ENCODE measurements around the gene RAPSN. TPM values are rescaled to one million over a fixed set of nuclear protein-coding genes. Genes with fewer than 3 reads are reported as not detected.

The RAPSN gene
- polyA plus RNA-seq, 1 donor (not counting 4 experiments of a cell fraction or from before 2014, with no cell fraction given) = 0.28 TPM

- dilution Hi-C loops (cut with MboI; ENCODE audit: extremely low pct_ligation_motif_present, low sequenced_read_pairs) = no loop called here
- FAIRE-seq = no peak
- H3K27ac ChIP-seq (ENCODE audit: control insufficient read depth, insufficient read depth, low read length) = no peak overlapping the region
These were observed 1.0 kb downstream of the RAPSN start for GRCh38 chr11:47447906-47448305.

GRCh38 chr11:47446833-47447232 lies 2.1 kb downstream of the RAPSN start:
- H3K79me2 ChIP-seq (ENCODE audit: control insufficient read depth, insufficient read depth, low read length) = no peaks in the 10 kb centered on the region
- H3K9ac ChIP-seq (ENCODE audit: control insufficient read depth, extremely low read depth, insufficient read depth, low read length) = no peak overlapping the region
- H3K4me3 ChIP-seq (ENCODE audit: control insufficient read depth in 2 of 3, extremely low read depth in 1 of 3, insufficient read depth in 2 of 3, low read depth in 1 of 3, low read length in 3 of 3) = no peak overlapping the region
- H4K20me1 ChIP-seq (ENCODE audit: control insufficient read depth, extremely low read depth, insufficient read depth, low read length) = no peaks in the 10 kb centered on the region
- no peaks in the 10 kb centered on the region for H3K27me3 ChIP-seq (ENCODE audit: control insufficient read depth, extremely low read depth, insufficient read depth, low read length)
- no peaks in the 10 kb centered on the region for H3K9me3 ChIP-seq (ENCODE audit: control insufficient read depth, low read depth, low read length)
- DNase-seq (ENCODE audit: low read depth, low spot score) (no peak), FAIRE-seq (no peak)
- H3K36me3 ChIP-seq (ENCODE audit: control insufficient read depth in 2 of 2, extremely low read depth in 1 of 2, insufficient read depth in 2 of 2, low read length in 2 of 2) = peaks cover 0 to 6% of the 10 kb centered on the region in 2 experiments
- no peak overlapping the region for H2AFZ ChIP-seq (ENCODE audit: control insufficient read depth, low read length)
- TF ChIP-seq CTCF (optimal IDR thresholded peaks at IDR 0.05 in 1 of 3, IDR thresholded peaks at IDR 0.05 in 1 of 3, conservative IDR thresholded peaks at IDR 0.05 in 1 of 3; ENCODE audit: extremely low read depth in 1 of 3, insufficient read depth in 2 of 3, low read length in 3 of 3) = no peak
- no peak for TF ChIP-seq EZH2 (IDR thresholded peaks at IDR 0.05; ENCODE audit: low read length)
- no peaks in the 10 kb centered on the region for H3K9me1 ChIP-seq (ENCODE audit: control insufficient read depth, extremely low read depth, insufficient read depth, low read length)
- dilution Hi-C loops (cut with MboI; ENCODE audit: extremely low pct_ligation_motif_present, low sequenced_read_pairs) = no loop called here
- H3K27ac ChIP-seq (ENCODE audit: control insufficient read depth, insufficient read depth, low read length) = no peak overlapping the region
- H3K4me1 ChIP-seq (ENCODE audit: control insufficient read depth, extremely low read depth, insufficient read depth, low read length) = no peaks in the 10 kb centered on the region
- no peak overlapping the region for H3K4me2 ChIP-seq (ENCODE audit: control insufficient read depth, extremely low read depth, insufficient read depth, low read depth, low read length)

More at GRCh38 chr11:47447906-47448305, 1.0 kb downstream of the RAPSN start:
- Histone ChIP-seq H4K20me1 (ENCODE audit: control insufficient read depth, extremely low read depth, insufficient read depth, low read length) (no peaks in the 10 kb centered on the region), H3K27me3 (ENCODE audit: control insufficient read depth, extremely low read depth, insufficient read depth, low read length) (no peaks in the 10 kb centered on the region), H2AFZ (ENCODE audit: control insufficient read depth, low read length) (no peak overlapping the region), H3K4me2 (ENCODE audit: control insufficient read depth, extremely low read depth, insufficient read depth, low read depth, low read length) (no peak overlapping the region), H3K9me1 (ENCODE audit: control insufficient read depth, extremely low read depth, insufficient read depth, low read length) (no peaks in the 10 kb centered on the region), H3K79me2 (ENCODE audit: control insufficient read depth, insufficient read depth, low read length) (no peaks in the 10 kb centered on the region), H3K4me1 (ENCODE audit: control insufficient read depth, extremely low read depth, insufficient read depth, low read length) (no peaks in the 10 kb centered on the region), H3K9ac (ENCODE audit: control insufficient read depth, extremely low read depth, insufficient read depth, low read length) (no peak overlapping the region), H3K36me3 (ENCODE audit: control insufficient read depth in 2 of 2, extremely low read depth in 1 of 2, insufficient read depth in 2 of 2, low read length in 2 of 2) (peaks cover 0 to 6% of the 10 kb centered on the region in 2 experiments), H3K9me3 (ENCODE audit: control insufficient read depth, low read depth, low read length) (no peaks in the 10 kb centered on the region), H3K4me3 (ENCODE audit: control insufficient read depth in 2 of 3, extremely low read depth in 1 of 3, insufficient read depth in 2 of 3, low read depth in 1 of 3, low read length in 3 of 3) (no peak overlapping the region)
- DNase-seq (ENCODE audit: low read depth, low spot score) = no peak
- no peak for TF ChIP-seq CTCF (optimal IDR thresholded peaks at IDR 0.05 in 1 of 3, IDR thresholded peaks at IDR 0.05 in 1 of 3, conservative IDR thresholded peaks at IDR 0.05 in 1 of 3; ENCODE audit: extremely low read depth in 1 of 3, insufficient read depth in 2 of 3, low read length in 3 of 3)
- TF ChIP-seq EZH2 (IDR thresholded peaks at IDR 0.05; ENCODE audit: low read length) = no peak

Measured in keratinocyte (primary cell).